Testis (tissue), 3 donors: Measurements from ENCODE around the gene MSRB1. TPM values are rescaled to one million over a fixed set of nuclear protein-coding genes. Genes with fewer than 3 reads are reported as not detected.

Experiments
- DNase-seq: peaks from one replicate; pipeline ENCODE4 v3.0.0-alpha.2; 2019
- H3K27ac ChIP-seq, 2 donors: fragments of 200-600 bp; sonication (generic); one replicate each; pipeline ENCODE4 v1.5.1; 2019
- H3K27me3 ChIP-seq: fragments of 200-600 bp; sonication (generic); one replicate; pipeline ENCODE4 v1.5.1; 2019
- H3K36me3 ChIP-seq: fragments of 200-600 bp; sonication (generic); one replicate; pipeline ENCODE4 v1.5.1; 2017; ENCODE audit warnings: low read depth; ENCODE audit errors: missing control alignments
- H3K4me1 ChIP-seq: fragments of 200-600 bp; sonication (generic); one replicate; pipeline ENCODE4 v1.5.1; 2019
- H3K4me3 ChIP-seq, 2 donors: fragments of 200-600 bp; sonication (generic); one replicate each; pipeline ENCODE4 v1.5.1; 2017 to 2019
- H3K9me3 ChIP-seq: fragments of 200-600 bp; sonication (generic); one replicate; pipeline ENCODE4 v1.5.1; 2017
- CTCF ChIP-seq, 3 experiments: fragments of 450-650 bp in 2 of 3; fragments of 200-600 bp in 1 of 3; sonication (generic) in 1 of 3; IDR thresholded peaks; one replicate each; pipeline ENCODE4 v1.5.1; 2016 to 2019; ENCODE audit warnings: antibody characterized with exemption in 3 of 3, mild to moderate bottlenecking in 2 of 3, moderate library complexity in 1 of 3
- POLR2A ChIP-seq: fragments of 450-650 bp; IDR thresholded peaks from one replicate; pipeline ENCODE4 v1.6.1; 2017; ENCODE audit warnings: antibody characterized with exemption, mild to moderate bottlenecking, moderate library complexity
- WGBS, 2 donors: methylation state at CpG; one replicate each; pipeline ENCODE4 v1.1.5; 2018; 5-methylcytosine and 5-hydroxymethylcytosine counted together
- intact Hi-C: fragments of 100-400 bp; cut with DNase I; formaldehyde crosslinking; loops from one replicate; pipeline ENCODE4 v1.15.1; 2023; ENCODE audit warnings: low total_unique reads
- polyA plus RNA-seq: library from polyadenylated mRNA; stranded (reverse); fragments of 350-450 nt; fragmentation: Illumina TruSeq; extraction: RNeasy Lipid Tissue Mini Kit (QIAGEN cat#74804); gene quantifications from one replicate; pipeline ENCODE4 v1.2.3, GENCODE V29; 2014; ENCODE audit warnings: low read depth, low replicate concordance; ENCODE audit not compliant: insufficient read depth
- total RNA-seq, 2 donors: library from RNA; depleted of rRNA; stranded (reverse); fragments of >200 nt; gene quantifications; one replicate each; pipeline ENCODE4 v1.2.3, GENCODE V29; 2016

Gene MSRB1
- total and polyA plus RNA-seq, 3 donors from 2014 or later, result 17.5 to 35.2 (median 19.8) TPM

GRCh38 chr16:1918351-1919326 lies 24.4 kb downstream of the MSRB1 start, which contains the start of gene HS3ST6:
Gene HS3ST6, minus strand, starts transcription at chr16:1918415. Its CDS starts 92 bp downstream, at chr16:1918323.
- 4 to 40% methylated on average over 2 to 69 of the region's 71 CpGs for WGBS, 2 donors
- no peak for TF ChIP-seq POLR2A
- TF ChIP-seq CTCF (IDR thresholded peaks at IDR 0.05), result no peak
- Histone ChIP-seq H3K4me1 (peaks cover 5% of the 10 kb centered on the region), H3K9me3 (no peaks in the 10 kb centered on the region), H3K27me3 (no peaks in the 10 kb centered on the region), H3K36me3 (no peaks in the 10 kb centered on the region), H3K4me3 (peak within 1 kb of the TSS in 1 of 2 donors; percentile 4), H3K27ac (no peak within 1 kb of the TSS)
- DNase-seq, result no peak
- intact Hi-C loops, result no loop called here

GRCh38 chr16:1917665-1918350 lies 25.2 kb downstream of the MSRB1 start:
- no peak overlapping the region for H3K27ac ChIP-seq
- TF ChIP-seq POLR2A (no peak), CTCF (IDR thresholded peaks at IDR 0.05) (no peak)
- H3K4me3 ChIP-seq, result peak overlapping the region in 1 of 2 donors; percentile 4
- H3K27me3 ChIP-seq, result no peaks in the 10 kb centered on the region
- DNase-seq, result no peak
- H3K36me3 ChIP-seq, result no peaks in the 10 kb centered on the region
- WGBS, 2 donors, result 4% methylated on average over 37 of the region's 81 CpGs; no CpG with 5 or more reads in 1 of the 2 donors
- H3K9me3 ChIP-seq, result no peaks in the 10 kb centered on the region
- intact Hi-C loops, result no loop called here
- H3K4me1 ChIP-seq, result peaks cover 2% of the 10 kb centered on the region

GRCh38 chr16:1917056-1917664 lies 25.8 kb downstream of the MSRB1 start:
- no peaks in the 10 kb centered on the region for H3K9me3 ChIP-seq
- no peak overlapping the region for H3K4me3 ChIP-seq
- intact Hi-C loops, result no loop called here
- no peak for TF ChIP-seq CTCF (IDR thresholded peaks at IDR 0.05)
- TF ChIP-seq POLR2A, result no peak
- no peaks in the 10 kb centered on the region for H3K27me3 ChIP-seq
- WGBS, 2 donors, result 0 to 3% methylated on average over 4 to 22 of the region's 22 CpGs
- peaks cover 2% of the 10 kb centered on the region for H3K4me1 ChIP-seq
- no peaks in the 10 kb centered on the region for H3K36me3 ChIP-seq
- DNase-seq, result no peak
- no peak overlapping the region for H3K27ac ChIP-seq

GRCh38 chr16:1916640-1916990 lies 26.4 kb downstream of the MSRB1 start:
- H3K4me3 ChIP-seq, result no peak overlapping the region
- intact Hi-C loops, result no loop called here
- 14 to 22% methylated on average over 5 of the region's 5 CpGs for WGBS, 2 donors
- H3K27me3 ChIP-seq, result no peaks in the 10 kb centered on the region
- DNase-seq, result no peak
- H3K36me3 ChIP-seq, result no peaks in the 10 kb centered on the region
- no peaks in the 10 kb centered on the region for H3K9me3 ChIP-seq
- H3K4me1 ChIP-seq, result peaks cover 2% of the 10 kb centered on the region
- TF ChIP-seq POLR2A (no peak), CTCF (IDR thresholded peaks at IDR 0.05) (no peak)
- no peak overlapping the region for H3K27ac ChIP-seq
